DLD1 (cell line): Measurements from ENCODE around the gene FOXN3.

Experiments
- in situ Hi-C: cut with HindIII; loops from 2 replicates; pipeline ENCODE4 v1.10.0; 2017; ENCODE audit warnings: low sequenced_read_pairs

Gene FOXN3

DNA sequence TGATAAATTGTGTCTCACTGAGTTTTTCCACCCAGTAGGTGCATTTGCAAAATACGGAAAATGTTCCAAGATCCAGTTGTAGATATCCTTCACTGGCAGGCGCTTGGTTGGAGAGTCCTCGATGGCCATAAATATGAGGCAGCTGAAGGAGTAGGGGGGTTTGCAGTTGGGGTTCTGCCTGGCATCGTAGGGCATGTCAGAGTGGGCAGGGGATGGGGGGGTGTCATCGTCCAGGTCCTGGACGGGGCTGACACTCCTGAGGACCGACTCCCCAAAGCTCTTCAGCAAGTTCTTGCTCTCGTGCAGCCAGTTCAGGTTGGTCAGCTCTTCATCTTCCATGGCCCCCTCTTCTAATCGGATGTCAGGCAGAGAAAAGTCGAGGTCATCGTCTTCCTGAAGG, 5.1 kb downstream of the FOXN3 start:
- in situ Hi-C loops, result no loop called here

DNA sequence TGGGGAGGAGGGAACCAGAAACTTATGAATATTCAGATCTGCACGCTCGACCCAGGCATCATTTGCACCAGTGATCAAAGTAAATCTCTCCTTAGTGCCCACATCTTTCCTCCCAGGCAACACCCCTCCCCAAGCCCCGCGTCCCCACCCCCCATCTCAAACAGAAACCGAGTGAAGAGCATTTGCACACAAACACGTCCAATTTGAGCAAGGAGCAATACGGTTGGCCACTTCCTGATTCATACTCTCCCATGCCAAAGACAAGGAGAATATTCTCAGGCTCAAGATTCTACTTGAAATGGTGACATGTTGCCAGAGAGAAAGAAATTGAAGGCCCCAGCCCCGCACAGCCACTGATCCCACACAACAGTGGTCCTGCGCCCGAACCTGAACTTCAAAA, 7.1 kb downstream of the FOXN3 start:
- in situ Hi-C loops, result no loop called here

DNA sequence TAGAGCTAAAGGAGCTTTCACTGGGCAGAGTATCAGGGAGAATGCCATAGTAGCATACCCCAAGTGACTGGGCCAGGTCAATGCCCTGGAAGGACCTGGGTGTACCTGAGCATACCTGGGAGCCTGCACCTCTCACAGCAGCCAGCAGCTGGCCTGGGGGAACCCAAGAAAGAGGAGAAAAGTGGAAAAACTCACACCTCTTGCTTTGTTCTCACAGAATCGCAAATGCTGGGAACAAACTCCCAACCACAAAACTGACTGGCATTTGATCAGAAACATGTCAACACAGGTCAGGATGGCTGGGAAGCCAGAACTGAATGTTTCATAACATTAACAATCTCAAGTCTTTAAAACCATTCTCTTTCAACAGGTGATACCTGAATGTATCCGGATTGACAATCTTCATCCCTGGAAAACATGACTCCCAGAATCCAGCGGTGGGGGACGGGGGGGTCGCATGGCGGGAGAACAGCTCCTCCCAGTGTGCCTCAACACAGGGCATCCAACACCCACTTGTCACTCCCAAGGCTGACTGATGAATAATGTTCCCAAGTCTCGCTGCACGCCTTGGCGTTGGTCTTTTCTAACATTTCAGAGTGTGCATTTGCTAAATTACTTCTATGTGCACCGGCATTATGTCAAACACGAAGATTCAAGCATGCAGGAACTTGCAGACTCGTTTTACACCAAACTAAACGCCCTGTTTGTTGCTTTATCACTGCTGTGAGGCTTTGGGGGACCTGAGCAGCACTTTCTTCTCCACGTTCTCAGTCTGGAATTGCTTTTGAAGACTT, 7.9 kb downstream of the FOXN3 start:
- in situ Hi-C loops, result no loop called here

DNA sequence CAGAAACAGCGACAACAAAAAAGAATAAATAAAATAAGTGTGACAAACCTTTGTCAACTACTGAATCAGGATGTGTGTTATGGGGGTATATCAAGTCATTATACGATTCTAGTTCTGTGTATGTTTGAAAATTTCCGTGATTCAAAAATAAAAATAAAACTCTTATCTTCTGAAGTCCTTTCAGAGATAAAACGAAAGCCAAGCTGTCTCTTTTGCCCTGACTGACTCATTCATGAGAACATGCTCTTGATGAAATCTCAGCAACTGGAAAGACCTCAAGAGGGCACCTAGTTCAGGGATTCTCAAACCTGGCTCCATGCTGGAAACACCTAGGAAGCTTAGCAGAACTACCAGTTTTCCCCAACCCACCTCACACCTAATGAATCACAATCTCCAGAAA, 9.2 kb downstream of the FOXN3 start:
- in situ Hi-C loops, result no loop called here

DNA sequence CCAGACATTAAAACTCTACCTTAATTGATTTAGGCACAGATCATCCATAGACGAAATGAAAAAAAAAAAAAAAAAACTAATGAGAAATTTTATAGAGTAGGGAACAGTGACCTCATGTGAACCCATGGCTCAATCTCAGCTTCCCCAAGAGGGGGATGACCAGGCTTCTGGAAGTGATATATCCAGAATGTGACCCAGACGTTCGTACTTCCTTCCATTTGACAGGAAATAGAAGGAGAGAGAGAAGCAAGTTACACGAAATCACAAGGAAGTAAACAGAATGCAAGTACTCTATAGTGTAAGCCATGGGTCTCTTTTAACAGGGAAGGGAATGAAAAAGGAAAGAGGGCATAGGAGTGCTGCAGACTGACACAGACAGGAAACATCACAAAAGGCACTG, 10.1 kb downstream of the FOXN3 start:
- in situ Hi-C loops, result no loop called here

DNA sequence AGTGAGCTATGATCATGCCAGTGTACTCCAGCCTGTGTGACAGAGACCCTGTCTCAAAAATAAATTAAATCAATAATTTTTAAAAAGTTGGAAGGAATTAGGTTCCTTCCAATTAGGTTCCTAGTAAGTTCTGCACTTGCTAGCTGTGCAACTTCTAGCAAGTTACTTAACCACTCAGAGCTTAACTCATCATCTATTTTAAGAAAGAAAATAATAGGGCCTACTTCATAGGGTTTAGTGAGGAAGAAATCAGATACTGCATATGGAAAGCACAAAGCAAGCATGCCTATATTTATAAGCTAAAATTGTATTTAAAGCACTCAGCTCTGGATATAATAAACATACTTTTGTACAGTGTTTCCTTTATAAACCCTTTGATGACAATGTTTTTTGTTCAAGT, 10.7 kb downstream of the FOXN3 start:
- in situ Hi-C loops, result no loop called here

DNA sequence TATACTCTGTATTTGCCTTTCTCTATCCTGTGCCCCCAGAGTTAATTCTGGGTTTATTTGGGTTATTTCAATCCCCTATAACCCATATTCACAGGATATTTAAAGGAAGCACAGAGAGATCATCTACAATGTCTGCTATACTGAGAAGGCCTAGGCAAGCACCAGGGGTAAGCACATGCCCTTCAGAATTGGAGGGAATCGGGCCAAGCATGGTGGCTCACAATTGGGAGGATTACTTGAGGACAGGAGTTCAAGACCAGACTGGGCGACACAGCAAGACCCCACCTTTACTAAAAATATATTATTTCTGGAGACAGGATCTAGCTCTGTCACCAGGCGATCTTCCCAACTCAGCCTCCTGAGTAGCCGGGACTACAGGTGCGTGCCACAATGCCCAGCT, 11.3 kb downstream of the FOXN3 start:
- in situ Hi-C loops, result no loop called here

DNA sequence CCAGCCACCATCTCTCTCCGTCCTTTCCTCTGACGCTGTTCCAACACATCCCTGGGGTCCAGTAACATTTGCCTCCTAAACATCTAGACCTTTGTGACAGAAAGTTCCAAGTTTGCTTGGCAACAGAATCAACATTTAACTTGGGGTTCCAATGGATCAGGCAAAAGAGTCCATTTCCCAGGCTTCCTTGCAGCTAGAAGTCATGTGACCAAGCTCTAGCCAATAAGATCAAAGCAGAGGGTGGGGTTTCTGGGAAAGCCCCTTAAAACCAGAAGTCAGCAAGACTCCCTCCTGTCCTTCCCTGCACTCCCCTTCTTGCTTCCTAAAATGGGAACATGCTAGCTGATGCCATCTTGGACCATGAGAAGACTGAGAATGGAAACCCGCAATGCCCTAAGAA, 14.7 kb downstream of the FOXN3 start:
- in situ Hi-C loops, result no loop called here

DNA sequence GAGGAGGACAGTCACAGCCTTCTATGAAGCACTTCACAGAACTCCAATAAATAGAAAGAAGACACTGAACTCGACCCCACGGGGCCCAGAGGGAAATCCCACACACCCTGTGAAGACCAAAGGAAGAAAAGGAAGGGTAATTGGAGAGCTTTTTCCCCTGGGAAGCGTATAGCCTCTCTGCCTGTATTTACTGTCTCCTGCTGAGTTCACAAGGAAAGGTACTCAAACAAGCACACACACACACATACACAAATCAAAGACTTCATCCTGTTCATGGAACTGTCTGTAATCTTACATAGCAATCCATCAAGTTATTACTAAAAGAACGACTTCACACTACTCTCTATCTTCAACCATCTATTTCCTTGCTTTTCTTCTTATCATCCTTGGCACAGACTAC, 15.3 kb downstream of the FOXN3 start:
- in situ Hi-C loops, result no loop called here

DNA sequence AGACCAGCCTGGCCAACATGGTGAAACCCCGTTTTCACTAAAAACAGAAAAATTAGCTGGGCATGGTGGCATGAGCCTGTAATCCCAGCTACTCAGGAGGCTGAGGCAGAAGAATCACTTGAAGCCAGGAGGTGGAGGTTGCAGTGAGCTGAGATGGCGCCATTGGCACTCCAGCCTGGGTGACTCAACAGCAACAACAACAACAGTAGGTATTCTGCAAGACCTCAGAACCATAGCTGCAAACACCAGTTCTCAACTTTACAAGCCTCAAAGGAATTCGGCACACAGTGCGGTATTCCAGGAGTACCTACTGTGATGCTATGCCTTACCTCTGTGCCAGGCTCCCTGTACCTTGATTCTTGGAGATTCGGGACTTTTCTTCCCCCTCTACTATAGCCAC, 15.8 kb downstream of the FOXN3 start:
- in situ Hi-C loops, result no loop called here

DNA sequence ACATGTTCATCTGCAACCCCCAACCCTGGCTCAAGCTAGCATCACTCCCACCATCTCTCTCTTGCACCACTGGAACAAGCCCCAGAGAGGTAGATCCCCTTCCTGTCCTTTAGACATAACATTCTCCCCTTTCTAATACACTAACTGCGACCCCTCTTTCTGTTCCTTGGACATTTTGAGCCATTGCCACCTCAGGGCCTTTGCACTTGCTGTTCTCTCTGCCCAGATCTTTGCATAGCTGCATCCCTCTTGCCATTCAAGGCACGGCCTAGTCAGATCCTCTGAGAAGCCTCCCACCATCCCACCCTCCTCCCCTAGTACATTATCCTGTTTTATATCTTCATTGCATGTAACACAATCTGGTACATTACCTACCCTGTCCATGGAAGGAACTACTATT, 16.5 kb downstream of the FOXN3 start:
- in situ Hi-C loops, result no loop called here

DNA sequence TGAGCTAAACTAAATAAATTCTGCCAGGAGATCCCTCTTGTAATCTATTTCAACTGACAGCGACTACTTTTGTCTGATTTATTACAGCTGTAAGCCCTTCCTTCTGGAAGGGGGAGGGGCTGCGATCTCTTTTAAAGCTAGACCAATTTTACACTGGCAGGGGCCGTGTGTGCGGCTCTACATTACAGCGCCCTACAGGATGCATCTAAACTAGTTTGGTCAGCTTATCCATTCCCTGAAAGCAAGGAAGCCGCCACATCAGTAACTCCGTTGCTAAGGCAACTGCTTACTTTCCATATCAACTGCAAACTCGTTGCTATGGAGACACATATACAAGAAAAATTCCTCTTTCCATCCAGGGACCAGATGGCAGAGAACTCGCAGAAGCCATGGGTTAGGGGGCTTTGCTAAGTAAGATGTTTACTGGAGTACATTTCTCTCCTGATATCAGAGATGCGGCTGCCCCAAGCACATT, 17.4 kb downstream of the FOXN3 start:
- in situ Hi-C loops, result no loop called here

DNA sequence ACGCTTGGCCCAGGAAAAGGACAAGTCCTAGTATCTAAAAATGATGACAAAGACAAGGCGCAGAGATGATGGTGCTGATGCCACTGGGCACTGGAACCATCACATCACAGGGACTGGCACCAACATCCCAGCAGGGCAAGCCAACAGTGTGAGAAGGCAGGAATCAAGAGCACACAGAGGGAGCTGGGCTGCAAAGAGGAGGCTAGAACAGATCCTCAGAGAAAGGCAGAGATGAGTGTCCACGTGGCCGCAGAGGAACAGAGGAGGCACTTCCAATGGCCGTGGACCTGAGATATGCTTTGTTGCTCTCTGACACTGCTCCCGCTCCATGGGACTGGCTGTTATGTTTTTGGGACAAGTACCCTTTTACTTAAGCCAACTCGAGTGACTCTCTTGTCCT, 17.9 kb downstream of the FOXN3 start:
- in situ Hi-C loops, result no loop called here

DNA sequence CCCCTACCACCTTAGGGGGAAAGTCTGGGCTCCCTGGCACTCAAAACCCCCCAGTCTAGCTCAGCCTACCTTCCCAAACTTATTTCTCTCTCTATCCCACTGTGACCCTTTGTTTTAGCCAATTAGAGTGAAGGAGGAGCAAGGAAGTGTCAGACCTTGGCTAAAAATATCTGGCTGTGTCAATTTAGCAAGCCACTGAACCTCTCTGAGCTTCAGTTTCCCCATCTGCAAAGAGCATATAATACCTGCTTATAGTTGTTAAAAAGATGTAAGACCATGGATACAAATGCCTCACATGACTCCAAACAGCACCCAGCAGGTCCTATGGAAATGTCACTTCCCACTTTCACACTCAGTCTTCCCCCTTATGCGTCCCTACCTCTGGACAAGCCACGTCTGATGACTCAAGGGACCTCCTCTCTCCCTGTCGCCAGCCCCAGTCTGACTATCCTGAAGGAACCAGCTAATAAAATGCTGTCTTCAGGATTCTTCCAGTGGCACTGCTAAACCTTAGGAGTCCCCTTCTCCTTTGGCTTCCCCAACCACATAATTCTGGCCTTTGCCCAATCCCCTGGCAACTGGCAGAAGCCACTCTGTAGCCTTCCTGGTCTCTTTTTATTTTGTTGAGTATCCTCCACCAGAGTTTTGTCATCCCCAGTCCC, 19.3 kb downstream of the FOXN3 start:
- in situ Hi-C loops, result no loop called here

DNA sequence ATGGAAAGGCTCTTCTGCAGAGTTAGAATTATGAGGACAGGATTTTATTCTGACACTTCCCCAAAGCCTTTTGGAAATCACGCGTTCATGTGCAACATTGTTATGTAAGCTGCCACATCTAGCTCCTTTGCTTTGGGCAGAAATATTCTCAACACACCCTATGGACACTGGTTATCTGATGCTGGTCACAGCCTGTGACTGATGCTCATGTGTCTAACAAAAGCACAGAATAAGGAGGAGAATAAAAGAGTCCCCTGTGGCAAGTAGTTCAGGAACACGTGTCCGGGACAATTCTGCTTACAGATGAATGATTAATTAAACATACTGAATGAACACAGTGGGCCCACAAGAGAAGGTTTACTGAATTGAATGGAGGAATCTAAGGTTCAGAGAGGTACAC, 22.1 kb downstream of the FOXN3 start:
- in situ Hi-C loops, result no loop called here

DNA sequence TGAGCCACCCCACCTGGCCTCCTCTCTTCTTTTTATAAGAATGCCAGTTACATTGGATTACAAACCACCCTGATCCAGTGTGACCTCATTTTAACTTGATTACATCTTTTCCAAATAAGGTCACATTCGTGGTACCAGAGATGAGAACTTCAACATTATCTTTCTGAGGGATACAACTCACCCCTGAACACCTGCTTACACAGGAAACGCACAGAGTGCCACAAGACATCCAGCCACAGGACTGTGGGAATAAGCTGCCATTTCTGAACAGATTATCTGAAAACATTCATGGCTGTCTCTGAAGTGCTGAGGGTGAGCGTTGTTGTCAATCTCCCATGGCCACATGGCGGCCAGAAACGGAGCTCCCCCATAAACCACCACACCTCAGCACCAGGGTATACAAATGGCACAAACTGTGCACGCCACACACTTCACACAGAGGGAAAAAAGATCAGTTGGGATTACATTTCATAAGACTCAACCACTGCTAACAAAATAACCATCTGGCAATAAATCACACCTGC, 23.7 kb downstream of the FOXN3 start:
- in situ Hi-C loops, result no loop called here

DNA sequence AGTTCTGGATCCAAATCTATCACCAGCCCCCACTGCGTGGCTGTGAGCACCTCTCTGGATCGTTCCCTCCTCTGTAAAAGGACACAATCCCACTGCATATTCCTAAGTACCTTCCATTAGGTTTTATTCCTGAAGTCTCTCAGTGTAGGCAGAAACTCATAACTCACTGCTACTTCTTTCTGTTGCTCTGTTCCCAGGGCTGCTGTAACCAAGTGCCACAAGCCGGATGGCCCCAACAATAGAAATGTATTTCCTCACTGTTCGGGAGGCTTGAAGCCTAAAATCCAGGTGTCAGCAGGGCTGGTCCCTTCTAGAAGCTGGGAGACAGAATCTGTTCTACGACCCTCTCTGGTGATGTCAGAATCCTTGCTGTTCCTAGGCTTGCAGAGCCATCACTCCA, 24.9 kb downstream of the FOXN3 start:
- in situ Hi-C loops, result no loop called here

DNA sequence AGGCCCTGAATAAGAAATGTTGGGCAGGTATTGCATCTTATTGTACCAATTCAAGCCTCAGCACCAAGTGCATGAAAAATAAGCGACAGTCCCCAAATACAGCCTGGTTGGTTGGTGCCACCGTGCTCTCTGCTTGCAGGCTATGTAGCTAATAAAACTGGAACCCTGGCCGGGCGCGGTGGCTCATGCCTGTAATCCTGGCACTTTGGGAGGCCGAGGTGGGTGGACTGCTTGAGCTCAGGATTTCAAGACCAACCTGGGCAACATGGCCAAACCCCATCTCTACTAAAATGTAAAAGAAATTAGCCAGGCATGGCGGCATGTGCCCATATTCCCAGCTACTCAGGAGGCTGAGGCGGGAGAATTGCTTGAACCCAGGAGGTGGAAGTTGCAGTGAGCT, 25.5 kb downstream of the FOXN3 start:
- in situ Hi-C loops, result no loop called here

DNA sequence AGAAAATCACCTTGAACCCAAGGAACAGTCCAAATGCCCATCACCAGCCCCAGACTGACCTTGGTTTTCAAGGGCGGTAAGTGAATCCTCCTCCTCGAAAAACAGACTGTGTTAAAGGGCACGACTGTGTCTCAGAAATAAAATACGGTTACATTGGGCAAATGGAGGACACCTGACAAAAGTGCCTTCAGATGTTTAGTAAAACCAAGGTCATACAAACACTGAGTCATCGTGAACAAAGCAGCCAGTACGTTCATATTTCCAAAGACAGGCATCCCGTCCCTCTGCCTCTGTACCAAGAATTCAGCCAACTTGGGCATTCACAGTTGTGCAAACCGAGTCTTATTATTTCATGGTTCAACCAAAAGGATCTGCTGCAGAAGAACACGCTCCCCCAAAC, 25.9 kb downstream of the FOXN3 start:
- in situ Hi-C loops, result no loop called here

DNA sequence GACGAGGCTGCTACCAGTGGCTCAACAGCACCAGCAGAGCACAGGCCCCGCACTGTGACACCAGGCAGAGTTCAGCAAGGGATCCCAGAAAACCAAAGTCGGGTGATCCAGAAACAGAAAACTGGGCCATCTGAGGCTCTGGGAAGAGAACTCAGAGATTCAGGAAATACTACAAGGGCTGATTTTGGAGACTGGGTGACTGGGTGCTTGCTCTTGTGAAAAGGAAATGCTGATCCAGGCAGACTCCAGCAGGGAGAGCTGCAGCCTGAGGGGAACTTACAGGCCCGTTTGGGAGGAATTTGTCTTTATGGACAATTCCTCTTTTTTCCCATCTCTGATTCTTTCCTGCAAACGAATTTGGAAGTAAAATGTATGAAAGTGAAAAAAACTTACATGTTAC, 28.2 kb downstream of the FOXN3 start:
- in situ Hi-C loops, result no loop called here

DNA sequence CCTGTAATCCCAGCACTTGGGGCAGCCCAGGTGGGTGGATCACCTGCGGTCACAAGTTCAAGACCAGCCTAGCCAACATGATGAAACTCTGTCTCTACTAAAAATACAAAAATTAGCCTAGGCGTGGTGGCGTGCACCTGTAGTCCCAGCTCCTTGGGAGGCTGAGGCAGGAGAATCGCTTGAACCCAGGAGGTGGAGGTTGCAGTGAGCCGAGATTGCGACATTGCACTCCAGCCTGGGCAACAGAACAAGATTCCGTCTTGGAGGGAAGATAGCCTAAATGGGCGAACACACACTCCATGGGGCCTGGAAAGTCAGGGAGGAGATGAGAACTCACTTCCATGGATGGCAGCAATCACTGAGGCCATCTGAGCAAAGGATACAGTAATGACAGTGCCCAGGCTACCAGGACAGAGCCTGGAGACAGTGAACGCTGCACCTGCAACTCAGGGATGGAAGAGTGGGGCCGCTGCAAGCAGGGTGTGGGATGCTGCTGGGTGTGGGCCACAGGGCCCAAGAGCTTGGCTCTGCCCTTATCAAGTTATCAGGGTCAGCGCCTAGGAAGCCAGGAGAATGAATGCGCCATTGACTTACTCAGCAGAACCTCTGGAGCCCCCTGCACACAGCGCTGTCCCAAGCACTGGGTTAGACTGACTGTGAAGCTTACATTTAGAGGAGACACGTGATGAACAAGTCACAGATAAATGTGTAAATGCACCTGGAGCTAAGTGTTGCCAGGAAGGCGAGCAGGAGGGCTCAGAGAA, 28.9 kb downstream of the FOXN3 start:
- in situ Hi-C loops, result no loop called here
